ENCODE measurements around the gene MATN3.

DNA sequence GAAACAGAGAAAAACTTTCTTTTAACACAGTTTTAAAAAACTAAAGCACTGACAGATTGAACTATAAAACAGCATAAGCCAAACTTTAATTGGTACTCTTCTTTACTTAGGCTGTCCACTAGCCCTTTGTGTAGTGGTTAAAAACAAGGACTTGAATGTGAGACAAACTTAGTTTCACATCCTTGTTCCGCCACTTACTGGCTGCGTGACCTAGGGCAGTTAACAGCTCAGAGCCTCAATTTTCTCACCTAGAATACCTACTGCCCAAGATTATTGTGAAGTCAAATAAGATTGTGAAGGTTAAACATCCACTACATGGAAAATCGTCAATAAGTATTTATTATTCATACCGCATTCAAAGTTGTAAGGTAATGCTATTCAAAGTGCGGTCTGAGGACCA lies 24.5 kb downstream of the MATN3 start:
- TF ChIP-seq, protein P1, sequence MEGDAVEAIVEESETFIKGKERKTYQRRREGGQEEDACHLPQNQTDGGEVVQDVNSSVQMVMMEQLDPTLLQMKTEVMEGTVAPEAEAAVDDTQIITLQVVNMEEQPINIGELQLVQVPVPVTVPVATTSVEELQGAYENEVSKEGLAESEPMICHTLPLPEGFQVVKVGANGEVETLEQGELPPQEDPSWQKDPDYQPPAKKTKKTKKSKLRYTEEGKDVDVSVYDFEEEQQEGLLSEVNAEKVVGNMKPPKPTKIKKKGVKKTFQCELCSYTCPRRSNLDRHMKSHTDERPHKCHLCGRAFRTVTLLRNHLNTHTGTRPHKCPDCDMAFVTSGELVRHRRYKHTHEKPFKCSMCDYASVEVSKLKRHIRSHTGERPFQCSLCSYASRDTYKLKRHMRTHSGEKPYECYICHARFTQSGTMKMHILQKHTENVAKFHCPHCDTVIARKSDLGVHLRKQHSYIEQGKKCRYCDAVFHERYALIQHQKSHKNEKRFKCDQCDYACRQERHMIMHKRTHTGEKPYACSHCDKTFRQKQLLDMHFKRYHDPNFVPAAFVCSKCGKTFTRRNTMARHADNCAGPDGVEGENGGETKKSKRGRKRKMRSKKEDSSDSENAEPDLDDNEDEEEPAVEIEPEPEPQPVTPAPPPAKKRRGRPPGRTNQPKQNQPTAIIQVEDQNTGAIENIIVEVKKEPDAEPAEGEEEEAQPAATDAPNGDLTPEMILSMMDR (IDR thresholded peaks at IDR 0.05), result no peak
- no peak for TF ChIP-seq POLR2A (IDR thresholded peaks at IDR 0.05)

Data from lower leg skin (tissue), 3 donors.